Measurements from ENCODE around the gene SLIRP.

The SLIRP gene

DNA sequence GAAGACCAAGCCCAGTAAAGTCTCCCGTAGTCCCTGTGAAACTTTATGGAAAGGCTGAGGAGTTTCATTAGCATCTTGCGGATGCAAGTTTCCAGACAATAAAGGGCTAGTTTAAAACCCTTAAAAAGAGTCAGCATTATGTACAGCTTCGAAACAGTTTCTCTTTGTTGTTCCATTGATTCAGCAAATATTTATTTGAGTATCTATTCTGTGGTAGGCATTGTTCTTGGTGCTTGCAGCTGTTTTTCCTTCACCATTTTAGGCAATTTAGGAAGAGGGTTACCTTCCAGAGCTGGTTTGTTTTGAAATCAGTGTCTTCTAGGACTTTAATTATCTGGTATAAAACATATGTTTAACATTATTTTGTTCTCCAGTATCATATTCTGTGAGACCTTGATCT lies 1.5 kb downstream of the SLIRP start:
- no peak for DNase-seq (ENCODE audit: low spot score)
- TF ChIP-seq, protein P1, sequence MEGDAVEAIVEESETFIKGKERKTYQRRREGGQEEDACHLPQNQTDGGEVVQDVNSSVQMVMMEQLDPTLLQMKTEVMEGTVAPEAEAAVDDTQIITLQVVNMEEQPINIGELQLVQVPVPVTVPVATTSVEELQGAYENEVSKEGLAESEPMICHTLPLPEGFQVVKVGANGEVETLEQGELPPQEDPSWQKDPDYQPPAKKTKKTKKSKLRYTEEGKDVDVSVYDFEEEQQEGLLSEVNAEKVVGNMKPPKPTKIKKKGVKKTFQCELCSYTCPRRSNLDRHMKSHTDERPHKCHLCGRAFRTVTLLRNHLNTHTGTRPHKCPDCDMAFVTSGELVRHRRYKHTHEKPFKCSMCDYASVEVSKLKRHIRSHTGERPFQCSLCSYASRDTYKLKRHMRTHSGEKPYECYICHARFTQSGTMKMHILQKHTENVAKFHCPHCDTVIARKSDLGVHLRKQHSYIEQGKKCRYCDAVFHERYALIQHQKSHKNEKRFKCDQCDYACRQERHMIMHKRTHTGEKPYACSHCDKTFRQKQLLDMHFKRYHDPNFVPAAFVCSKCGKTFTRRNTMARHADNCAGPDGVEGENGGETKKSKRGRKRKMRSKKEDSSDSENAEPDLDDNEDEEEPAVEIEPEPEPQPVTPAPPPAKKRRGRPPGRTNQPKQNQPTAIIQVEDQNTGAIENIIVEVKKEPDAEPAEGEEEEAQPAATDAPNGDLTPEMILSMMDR (IDR thresholded peaks at IDR 0.05; ENCODE audit: borderline replicate concordance, control extremely low read depth, extremely low read depth, insufficient read depth, missing control alignments), result no peak
- in situ Hi-C loops (cut with MboI; ENCODE audit: low sequenced_read_pairs, unreplicated experiment), result no loop called here

DNA sequence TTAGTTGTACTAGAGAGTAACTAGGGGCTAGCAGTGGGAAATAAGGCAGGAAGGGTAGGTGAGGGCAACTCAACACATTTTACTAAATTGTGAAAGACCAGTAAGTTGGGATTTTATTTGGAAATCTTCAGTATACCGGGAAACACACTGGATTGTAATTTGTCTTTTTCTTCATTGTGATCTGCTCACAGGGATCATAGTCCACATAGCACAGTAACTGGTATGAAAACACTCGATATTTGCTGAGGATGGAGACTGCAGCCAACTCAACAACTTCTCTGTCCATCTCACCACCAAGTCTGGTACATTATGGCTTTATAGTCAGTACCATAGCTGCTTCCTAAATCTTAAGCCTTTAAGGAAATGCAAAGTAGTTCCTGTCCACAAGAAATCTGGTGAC lies 2.5 kb downstream of the SLIRP start:
- in situ Hi-C loops (cut with MboI; ENCODE audit: low sequenced_read_pairs, unreplicated experiment), result no loop called here
- no peak for DNase-seq (ENCODE audit: low spot score)
- TF ChIP-seq, protein P1 (IDR thresholded peaks at IDR 0.05; ENCODE audit: borderline replicate concordance, control extremely low read depth, extremely low read depth, insufficient read depth, missing control alignments), result no peak

DNA sequence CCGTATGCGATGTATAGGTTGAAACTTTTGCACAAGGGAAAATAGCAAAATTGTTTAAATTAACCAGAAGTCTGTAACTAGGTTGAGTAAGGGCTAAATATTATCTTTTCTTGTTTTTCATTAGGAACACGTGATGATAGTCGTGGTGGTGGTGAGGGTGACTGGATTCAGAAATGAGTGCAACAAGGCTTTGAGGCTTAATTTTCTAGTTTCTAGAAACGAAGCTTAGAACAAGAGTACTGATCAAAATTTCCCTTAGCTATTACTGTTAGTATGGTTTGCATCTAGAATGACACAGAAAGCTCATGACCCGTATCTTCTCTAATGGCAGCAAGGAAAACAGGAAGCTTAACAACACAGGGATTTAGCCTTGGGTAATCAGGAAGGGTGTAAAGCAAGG lies 7.0 kb downstream of the SLIRP start:
- no peak for DNase-seq (ENCODE audit: low spot score)
- TF ChIP-seq, protein P1 (IDR thresholded peaks at IDR 0.05; ENCODE audit: borderline replicate concordance, control extremely low read depth, extremely low read depth, insufficient read depth, missing control alignments), result no peak
- in situ Hi-C loops (cut with MboI; ENCODE audit: low sequenced_read_pairs, unreplicated experiment), result no loop called here

DNA sequence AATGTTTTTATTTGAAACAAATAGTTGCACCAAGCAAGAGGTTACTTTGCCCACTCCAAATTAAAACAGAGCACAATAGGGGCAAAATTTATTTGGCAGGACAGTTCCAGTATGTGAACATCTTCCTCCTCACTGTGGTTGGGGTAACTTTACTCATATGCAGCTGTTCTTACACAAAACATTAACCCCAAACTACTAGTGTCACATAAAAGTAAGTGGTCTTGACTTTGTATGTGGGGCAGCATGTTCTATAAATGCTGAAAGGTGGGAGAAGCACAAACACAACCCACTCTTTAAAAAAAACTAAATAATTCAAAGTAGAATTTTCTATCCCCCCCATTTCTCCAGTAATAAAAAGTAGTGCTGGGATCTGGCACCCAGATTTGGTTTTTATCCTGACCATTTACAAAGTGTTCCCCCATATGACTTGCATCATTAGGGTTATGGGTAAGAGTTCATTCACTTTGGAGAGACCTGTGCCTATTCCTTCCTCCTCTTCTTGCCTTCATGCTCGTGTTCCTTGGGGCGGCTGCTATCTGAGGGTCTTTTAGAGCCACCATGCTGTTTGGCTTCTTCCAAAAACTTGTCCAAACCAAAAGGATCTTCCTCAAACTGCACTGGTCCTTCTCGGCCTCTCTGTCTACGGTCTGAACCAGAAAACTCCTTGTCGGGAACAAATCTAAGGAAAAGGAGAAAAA lies 9.9 kb downstream of the SLIRP start:
- DNase-seq (ENCODE audit: low spot score), result no peak
- in situ Hi-C loops (cut with MboI; ENCODE audit: low sequenced_read_pairs, unreplicated experiment), result no loop called here
- TF ChIP-seq, protein P1 (IDR thresholded peaks at IDR 0.05; ENCODE audit: borderline replicate concordance, control extremely low read depth, extremely low read depth, insufficient read depth, missing control alignments), result no peak

DNA sequence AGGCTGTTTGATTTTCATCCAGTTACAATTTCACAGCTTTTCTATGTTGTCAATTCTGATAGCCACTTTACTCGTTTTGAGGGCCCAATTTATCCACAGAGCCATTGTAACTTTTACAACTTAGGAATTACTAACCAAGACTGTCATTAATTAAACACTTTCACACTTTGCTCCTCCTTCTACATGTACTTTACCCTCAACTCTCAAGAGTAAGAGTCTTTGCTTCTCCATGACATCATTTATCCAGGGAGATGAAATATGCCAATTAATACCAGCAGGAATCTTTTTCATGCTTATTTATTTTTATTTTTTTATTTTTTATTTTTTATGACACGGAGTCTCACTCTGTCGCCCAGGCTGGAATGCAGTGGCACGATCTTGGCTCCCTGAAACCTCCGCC lies 13.5 kb downstream of the SLIRP start:
- in situ Hi-C loops (cut with MboI; ENCODE audit: low sequenced_read_pairs, unreplicated experiment), result no loop called here
- TF ChIP-seq, protein P1 (IDR thresholded peaks at IDR 0.05; ENCODE audit: borderline replicate concordance, control extremely low read depth, extremely low read depth, insufficient read depth, missing control alignments), result no peak
- no peak for DNase-seq (ENCODE audit: low spot score)

DNA sequence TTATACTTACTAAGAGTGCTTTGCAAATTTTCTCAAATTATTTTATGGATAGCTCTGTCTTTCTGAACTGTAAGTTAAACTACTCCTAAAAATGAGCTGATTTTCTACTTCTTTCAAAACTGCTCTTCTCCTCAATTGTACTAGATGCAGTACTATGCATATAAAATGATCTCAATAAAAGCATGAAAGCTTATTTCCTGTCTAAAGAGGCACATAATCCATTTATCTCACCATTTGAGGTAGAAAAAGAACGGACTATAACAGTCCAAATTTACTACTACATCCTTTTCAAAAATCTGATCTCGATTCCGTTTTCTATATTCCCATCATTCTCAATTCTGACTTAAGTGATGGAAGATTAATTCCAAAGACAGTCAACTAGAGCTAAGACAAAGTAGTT lies 14.4 kb downstream of the SLIRP start:
- TF ChIP-seq, protein P1 (IDR thresholded peaks at IDR 0.05; ENCODE audit: borderline replicate concordance, control extremely low read depth, extremely low read depth, insufficient read depth, missing control alignments), result no peak
- DNase-seq (ENCODE audit: low spot score), result no peak
- in situ Hi-C loops (cut with MboI; ENCODE audit: low sequenced_read_pairs, unreplicated experiment), result no loop called here
